Cerebellar nuclear complex (tissue), 1 donor: ENCODE measurements around the gene CSNK1D.
"Not testable (repeated sequence)": the region's sequence is repeated elsewhere in the genome, so short reads cannot be mapped to it uniquely, and the experiment has no call there.

ENCODE experiments used
- DNase-seq, 2 experiments: peaks; one replicate each; lab custom pipeline; 2025; lab: John Stamatoyannopoulos, UW

CSNK1D gene

DNA sequence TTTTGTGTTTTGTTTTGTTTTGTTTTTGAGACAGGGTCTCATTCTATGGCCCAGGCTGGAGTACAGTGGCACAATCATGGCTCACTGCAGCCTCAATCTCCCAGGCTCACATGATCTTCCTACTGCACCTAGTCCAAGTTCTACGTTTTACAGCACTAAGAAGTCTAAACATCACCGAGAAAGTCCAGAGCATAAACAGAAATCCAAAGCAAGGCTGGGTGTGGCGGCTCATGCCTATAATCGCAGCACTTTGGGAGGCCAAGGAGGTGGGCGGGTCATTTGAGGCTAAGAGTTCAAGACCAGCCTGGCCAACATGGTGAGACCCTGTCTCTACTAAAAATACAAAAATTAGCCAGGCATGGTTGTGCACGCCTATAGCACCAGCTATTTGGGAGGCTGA, 80.5 kb downstream of the CSNK1D start:
- DNase-seq, result not testable (repeated sequence)
